WERI-Rb-1 (cell line): ENCODE data around the gene SVEP1.

ENCODE experiments used
- DNase-seq: peaks from one replicate; pipeline ENCODE4 v3.0.0-alpha.2; 2020
- H3K27ac ChIP-seq: fragments of 250-450 bp; sonication (Bioruptor Pico); 2 replicates; pipeline ENCODE4 v1.5.1; 2020; ENCODE audit warnings: mild to moderate bottlenecking, moderate library complexity
- H3K27me3 ChIP-seq: fragments of 250-450 bp; sonication (Bioruptor Pico); 2 replicates; pipeline ENCODE4 v1.5.1; 2021; ENCODE audit warnings: mild to moderate bottlenecking, low read depth, moderate library complexity; ENCODE audit not compliant: insufficient read depth, severe bottlenecking
- H3K36me3 ChIP-seq: fragments of 250-450 bp; sonication (Bioruptor Pico); 2 replicates; pipeline ENCODE4 v1.5.1; 2020; ENCODE audit warnings: mild to moderate bottlenecking, moderate library complexity
- H3K4me3 ChIP-seq: 2 replicates; pipeline ENCODE4 v1.5.1; 2011; ENCODE audit warnings: low read depth, mild to moderate bottlenecking, control low read depth, low read length
- H3K9me3 ChIP-seq: fragments of 250-450 bp; sonication (Bioruptor Pico); 2 replicates; pipeline ENCODE4 v1.5.1; 2021; ENCODE audit warnings: mild to moderate bottlenecking, moderate library complexity; ENCODE audit not compliant: severe bottlenecking
- CTCF ChIP-seq: IDR thresholded peaks from 2 replicates; pipeline ENCODE4 v1.5.1; 2011; ENCODE audit warnings: low read depth, mild to moderate bottlenecking, control low read depth, inconsistent platforms, low read length

Gene SVEP1

GRCh38 chr9:110575945-110576344 lies 3.6 kb downstream of the SVEP1 start:
- DNase-seq, result no peak
- no peak overlapping the region for H3K4me3 ChIP-seq
- no peak for TF ChIP-seq CTCF
- H3K27ac ChIP-seq, result no peak overlapping the region
- H3K36me3 ChIP-seq, result no peaks in the 10 kb centered on the region
- H3K9me3 ChIP-seq, result peaks cover 14% of the 10 kb centered on the region
- H3K27me3 ChIP-seq, result peaks cover 87% of the 10 kb centered on the region

GRCh38 chr9:110575169-110575568 lies 4.4 kb downstream of the SVEP1 start:
- no peak for TF ChIP-seq CTCF
- Histone ChIP-seq H3K27ac (no peak overlapping the region), H3K27me3 (peaks cover 85% of the 10 kb centered on the region), H3K36me3 (no peaks in the 10 kb centered on the region), H3K9me3 (peaks cover 14% of the 10 kb centered on the region), H3K4me3 (no peak overlapping the region)
- DNase-seq, result no peak

- no peak for DNase-seq
- Histone ChIP-seq H3K27me3 (peaks cover 85% of the 10 kb centered on the region), H3K4me3 (no peak overlapping the region), H3K36me3 (no peaks in the 10 kb centered on the region), H3K27ac (no peak overlapping the region), H3K9me3 (peaks cover 5% of the 10 kb centered on the region)
- TF ChIP-seq CTCF, result no peak
These were observed 6.2 kb downstream of the SVEP1 start for GRCh38 chr9:110573305-110573704.

GRCh38 chr9:110571801-110572483 lies 7.6 kb downstream of the SVEP1 start:
- no peak for TF ChIP-seq CTCF
- no peak for DNase-seq
- no peak overlapping the region for H3K27ac ChIP-seq

GRCh38 chr9:110566156-110566555 lies 13.4 kb downstream of the SVEP1 start:
- H3K36me3 ChIP-seq, result no peaks in the 10 kb centered on the region
- no peak for DNase-seq
- no peak for TF ChIP-seq CTCF
- no peaks in the 10 kb centered on the region for H3K9me3 ChIP-seq
- H3K4me3 ChIP-seq, result no peak overlapping the region
- H3K27me3 ChIP-seq, result peaks cover 94% of the 10 kb centered on the region
- H3K27ac ChIP-seq, result no peak overlapping the region

More at GRCh38 chr9:110571801-110572483, 7.6 kb downstream of the SVEP1 start:
- Histone ChIP-seq H3K27me3 (peaks cover 87% of the 10 kb centered on the region), H3K36me3 (no peaks in the 10 kb centered on the region), H3K4me3 (no peak overlapping the region), H3K9me3 (no peaks in the 10 kb centered on the region)

- no peak for TF ChIP-seq CTCF
- no peak for DNase-seq
- Histone ChIP-seq H3K36me3 (no peaks in the 10 kb centered on the region), H3K27ac (no peak overlapping the region), H3K9me3 (no peaks in the 10 kb centered on the region), H3K27me3 (peaks cover 69% of the 10 kb centered on the region), H3K4me3 (no peak overlapping the region)
These were observed 17.7 kb downstream of the SVEP1 start for GRCh38 chr9:110561826-110562225.
